Heart right ventricle (tissue), 16 donors: ENCODE data around the gene HNMT. TPM values are rescaled to one million over a fixed set of nuclear protein-coding genes. Genes with fewer than 3 reads are reported as not detected.

Experiments
- ATAC-seq, 8 donors: fragments of 200-7000 bp; cut with Tn5 transposase; one replicate each; pipeline ENCODE4 v1.9.1; 2020; ENCODE audit warnings: mild to moderate bottlenecking in 8 of 8, moderate library complexity in 8 of 8, moderate number of reproducible peaks in 1 of 8
- DNase-seq, 2 donors: peaks; one replicate each; pipeline ENCODE4 v3.0.0-alpha.2; 2020
- H3K27ac ChIP-seq, 10 donors: fragments of 200-600 bp; sonication (generic) in 2 of 10; one replicate each; pipeline versions ENCODE4 v1.5.0 to v1.8.0; 2020 to 2022; ENCODE audit warnings: mild to moderate bottlenecking in 3 of 10
- H3K27me3 ChIP-seq, 7 donors: fragments of 200-600 bp; one replicate each; pipeline ENCODE4 v1.8.0; 2021 to 2022; ENCODE audit warnings: mild to moderate bottlenecking in 2 of 7
- H3K36me3 ChIP-seq, 9 donors: fragments of 200-600 bp; sonication (generic) in 1 of 9; one replicate each; pipeline versions ENCODE4 v1.5.0 to v1.8.0; 2020 to 2022; ENCODE audit warnings: mild to moderate bottlenecking in 2 of 9
- H3K4me1 ChIP-seq, 9 donors: fragments of 200-600 bp; sonication (generic) in 1 of 9; one replicate each; pipeline versions ENCODE4 v1.5.0 to v1.8.0; 2020 to 2022; ENCODE audit warnings: mild to moderate bottlenecking in 4 of 9
- H3K4me3 ChIP-seq, 10 donors: fragments of 200-600 bp; sonication (generic) in 2 of 10; one replicate each; pipeline versions ENCODE4 v1.5.0 to v1.8.0; 2020 to 2022; ENCODE audit warnings: mild to moderate bottlenecking in 7 of 10, moderate library complexity in 2 of 10
- H3K9me3 ChIP-seq, 11 donors: fragments of 200-600 bp in 10 of 11; sonication (generic) in 2 of 11; one replicate each; pipeline versions ENCODE4 v1.5.0 to v1.8.0; 2013 to 2022; ENCODE audit warnings: mild to moderate bottlenecking in 2 of 11, control low read depth in 1 of 11, moderate library complexity in 1 of 11
- WGBS, 2 donors: extraction: QIAGEN DNeasy Blood & Tissue Kit; methylation state at CpG; one replicate each; pipeline ENCODE4 v1.1.7; 2013; ENCODE audit warnings: inconsistent platforms in 1 of 2; 5-methylcytosine and 5-hydroxymethylcytosine counted together
- intact Hi-C, 10 donors: fragments of 100-400 bp; cut with DNase I; formaldehyde crosslinking; loops; one replicate each; pipeline versions ENCODE4 v1.11.1 to v1.14.2; 2022
- polyA plus RNA-seq, 2 donors: library from polyadenylated mRNA; stranded (reverse); fragments of 200-250 nt; gene quantifications; one replicate each; pipeline ENCODE4 v1.2.3, GENCODE V29; 2013
- total RNA-seq, 10 donors: library from RNA; stranded (reverse); fragmentation: NEBNext Ultra II Directional in 3 of 10; extraction: Animal tissue kit (Norgen Biotek cat#: 25700) in 3 of 10; gene quantifications; one replicate each; pipeline versions ENCODE4 v1.2.1 to v1.2.4, GENCODE V29; 2021 to 2023
- TF ChIP-seq, protein P1 (sequence below), 9 donors: fragments of 200-600 bp; sonication (generic) in 2 of 9; IDR thresholded peaks; one replicate each; pipeline versions ENCODE4 v1.5.0 to v1.8.0; 2021 to 2022; ENCODE audit warnings: antibody characterized with exemption in 9 of 9, mild to moderate bottlenecking in 5 of 9, moderate library complexity in 1 of 9
- donor health status: Arrhythmogenic right ventricular cardiomyopathy.
- donor health status: ischemic (EF 13 %, LVEDD 7.1; RV severe dilation, severe dysfunction).
- donor health status: healthy with polysubstance abuse.
- donor health status: DM: no; HTN: yes; CAD: no.
- donor health status: DM: no; HTN: no; CAD: no.
- donor health status: ischemic (EF 25% LVEDD 6.9; RV normal size, moderate dysfunction).
- donor health status: ischemic (EF 25% LVEDD 5.7; RV mildly dilated, moderate dysfunction).
- donor health status: healthy.
- donor health status: DM: yes; HTN: yes; CAD: no.
- donor health status: Ischemic cardiomyopathy.
- donor health status: ischemic (EF 35%, LVEDD 5.7; RV mildly dilated, moderate dysfunction).
- donor health status: nonischemic (EF 11% LVEDD 7.7; RV severe dilation, severe dysfunction).
- donor health status: DM: yes; HTN: yes; CAD: no.
- donor health status: PGD.
- donor health status: ischemic (EF 29% LVEDD 5.4; RV normal size, mild dysfunction).
- donor health status: nonischemic (EF 23%, LVEDD 6.1; RV moderate dilation, normal function).

HNMT gene
- total and polyA plus RNA-seq, 12 donors, result 7.2 to 24.9 (median 10.6) TPM

DNA sequence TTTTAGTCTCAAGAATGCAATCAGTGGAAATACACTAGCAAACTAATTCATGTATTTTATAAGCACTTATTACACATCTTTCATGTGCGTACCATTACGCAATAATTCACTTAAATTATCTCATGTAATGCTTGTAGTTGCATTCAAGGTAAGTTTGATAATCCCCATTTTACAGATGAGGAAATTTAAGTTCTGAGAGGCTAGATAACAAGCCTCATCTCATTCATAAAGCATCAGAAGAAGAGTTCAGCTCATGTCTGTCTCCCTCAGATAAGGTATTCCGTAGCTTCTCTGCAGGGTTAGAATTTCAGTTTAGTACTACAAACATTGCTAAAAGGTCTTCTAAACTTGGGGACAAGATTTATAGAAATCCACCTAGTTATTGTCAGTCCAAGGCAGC lies 47.8 kb downstream of the HNMT start:
- TF ChIP-seq, protein P1, sequence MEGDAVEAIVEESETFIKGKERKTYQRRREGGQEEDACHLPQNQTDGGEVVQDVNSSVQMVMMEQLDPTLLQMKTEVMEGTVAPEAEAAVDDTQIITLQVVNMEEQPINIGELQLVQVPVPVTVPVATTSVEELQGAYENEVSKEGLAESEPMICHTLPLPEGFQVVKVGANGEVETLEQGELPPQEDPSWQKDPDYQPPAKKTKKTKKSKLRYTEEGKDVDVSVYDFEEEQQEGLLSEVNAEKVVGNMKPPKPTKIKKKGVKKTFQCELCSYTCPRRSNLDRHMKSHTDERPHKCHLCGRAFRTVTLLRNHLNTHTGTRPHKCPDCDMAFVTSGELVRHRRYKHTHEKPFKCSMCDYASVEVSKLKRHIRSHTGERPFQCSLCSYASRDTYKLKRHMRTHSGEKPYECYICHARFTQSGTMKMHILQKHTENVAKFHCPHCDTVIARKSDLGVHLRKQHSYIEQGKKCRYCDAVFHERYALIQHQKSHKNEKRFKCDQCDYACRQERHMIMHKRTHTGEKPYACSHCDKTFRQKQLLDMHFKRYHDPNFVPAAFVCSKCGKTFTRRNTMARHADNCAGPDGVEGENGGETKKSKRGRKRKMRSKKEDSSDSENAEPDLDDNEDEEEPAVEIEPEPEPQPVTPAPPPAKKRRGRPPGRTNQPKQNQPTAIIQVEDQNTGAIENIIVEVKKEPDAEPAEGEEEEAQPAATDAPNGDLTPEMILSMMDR (IDR thresholded peaks at IDR 0.05), result no peak
- Histone ChIP-seq H3K36me3 (peaks cover 0 to 41% (median 0%) of the 10 kb centered on the region in 9 donors), H3K4me1 (no peaks in the 10 kb centered on the region), H3K9me3 (peaks cover 0 to 4% (median 0%) of the 10 kb centered on the region in 11 donors), H3K4me3 (no peak overlapping the region), H3K27me3 (no peaks in the 10 kb centered on the region), H3K27ac (no peak overlapping the region)
- intact Hi-C loops, result no loop called here
- DNase-seq, result no peak
- no peak for ATAC-seq
- WGBS, 2 donors, result 94 to 95% methylated on average over 3 of the region's 3 CpGs

DNA sequence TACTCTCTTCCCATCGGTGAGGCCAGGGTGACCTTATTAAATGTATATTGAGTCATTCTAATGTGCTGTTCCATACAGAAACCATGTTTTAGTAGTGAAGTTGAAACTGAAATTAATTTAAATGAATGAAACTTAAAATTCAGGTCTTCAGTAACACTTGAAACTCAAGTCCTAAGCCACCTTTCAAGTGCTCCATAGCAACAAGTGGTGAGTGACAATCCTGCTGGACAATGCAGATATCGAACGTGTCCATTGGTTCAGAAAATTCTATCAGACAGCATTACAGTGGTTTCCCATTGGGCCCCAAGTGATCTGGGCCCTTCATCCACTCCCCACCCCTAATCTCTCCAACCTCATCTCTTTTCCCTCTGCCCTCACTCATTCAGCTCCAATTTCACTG lies 48.7 kb downstream of the HNMT start:
- WGBS, 2 donors, result 93 to 96% methylated on average over 3 of the region's 3 CpGs
- Histone ChIP-seq H3K36me3 (peaks cover 0 to 34% (median 0%) of the 10 kb centered on the region in 9 donors), H3K27me3 (no peaks in the 10 kb centered on the region), H3K4me1 (no peaks in the 10 kb centered on the region), H3K9me3 (peaks cover 0 to 2% (median 0%) of the 10 kb centered on the region in 11 donors), H3K4me3 (no peak overlapping the region), H3K27ac (no peak overlapping the region)
- DNase-seq (no peak), ATAC-seq (no peak)
- intact Hi-C loops, result no loop called here
- TF ChIP-seq, protein P1 (IDR thresholded peaks at IDR 0.05), result no peak

DNA sequence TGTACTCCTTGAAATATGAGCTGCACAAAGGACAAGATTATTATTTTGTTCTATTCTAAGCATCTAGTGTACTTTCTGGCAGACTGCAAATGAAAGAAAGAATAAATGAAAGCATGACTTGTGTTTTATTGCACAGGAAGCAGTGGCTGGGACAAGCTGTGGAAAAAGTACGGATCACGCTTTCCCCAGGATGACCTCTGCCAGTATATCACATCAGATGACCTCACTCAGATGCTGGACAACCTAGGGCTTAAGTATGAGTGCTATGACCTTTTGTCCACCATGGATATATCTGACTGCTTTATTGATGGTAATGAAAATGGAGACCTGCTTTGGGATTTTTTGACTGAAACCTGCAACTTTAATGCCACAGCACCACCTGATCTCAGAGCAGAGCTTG lies 49.4 kb downstream of the HNMT start:
- Histone ChIP-seq H3K9me3 (no peaks in the 10 kb centered on the region), H3K4me1 (no peaks in the 10 kb centered on the region), H3K27me3 (no peaks in the 10 kb centered on the region), H3K27ac (no peak overlapping the region), H3K4me3 (no peak overlapping the region), H3K36me3 (peaks cover 0 to 30% (median 0%) of the 10 kb centered on the region in 9 donors)
- no peak for ATAC-seq
- 66 to 74% methylated on average over 2 of the region's 2 CpGs for WGBS, 2 donors
- no peak for DNase-seq
- intact Hi-C loops, result no loop called here
- TF ChIP-seq, protein P1 (IDR thresholded peaks at IDR 0.05), result no peak

DNA sequence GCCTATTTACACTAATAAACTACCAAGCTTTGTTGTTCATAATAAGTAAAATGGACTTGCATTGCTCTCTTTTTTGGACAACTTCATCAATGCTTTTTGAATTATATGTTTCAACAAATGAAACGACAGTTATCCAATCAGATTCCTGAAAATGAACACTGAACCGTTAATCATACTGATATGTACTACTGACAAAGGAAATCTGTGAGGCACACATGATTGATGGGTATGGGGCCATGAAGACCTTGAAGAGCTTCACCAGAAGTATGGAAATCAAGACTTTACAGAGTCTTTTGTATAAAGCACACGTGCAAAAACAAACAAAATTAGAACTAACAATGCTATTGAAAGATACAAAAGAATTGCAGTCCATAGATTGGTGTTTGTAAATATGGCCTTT lies 51.2 kb downstream of the HNMT start:
- Histone ChIP-seq H3K27ac (no peak overlapping the region), H3K36me3 (peaks cover 0 to 30% (median 0%) of the 10 kb centered on the region in 9 donors), H3K27me3 (no peaks in the 10 kb centered on the region), H3K4me1 (peaks cover 0 to 7% (median 0%) of the 10 kb centered on the region in 9 donors), H3K9me3 (no peaks in the 10 kb centered on the region), H3K4me3 (no peak overlapping the region)
- TF ChIP-seq, protein P1 (IDR thresholded peaks at IDR 0.05), result no peak
- intact Hi-C loops, result no loop called here
- WGBS, 2 donors, result 82 to 84% methylated on average over 3 of the region's 3 CpGs
- no peak for ATAC-seq
- no peak for DNase-seq
